HL-60 (cell line): ENCODE measurements around the gene DAZAP1.
"Not testable (repeated sequence)": the region's sequence is repeated elsewhere in the genome, so short reads cannot be mapped to it uniquely, and the experiment has no call there.

Experiments used
- DNase-seq, 2 experiments: peaks; one replicate each; pipeline ENCODE4 v3.0.0-alpha.2; 2010 to 2020; ENCODE audit warnings: low read depth in 1 of 2, low spot score in 1 of 2
- H3K27ac ChIP-seq: fragments of 250-450 bp; sonication (Bioruptor Pico); replicated peaks from 2 replicates; pipeline ENCODE4 v1.5.1; 2020; ENCODE audit warnings: mild to moderate bottlenecking, moderate library complexity
- H3K27me3 ChIP-seq: fragments of 250-450 bp; sonication (Bioruptor Pico); 2 replicates; pipeline ENCODE4 v1.5.1; 2021; ENCODE audit warnings: mild to moderate bottlenecking, moderate library complexity; ENCODE audit not compliant: insufficient read depth, poor library complexity, severe bottlenecking
- H3K4me3 ChIP-seq: replicated peaks from 2 replicates; pipeline ENCODE4 v1.5.1; 2011; ENCODE audit warnings: mild to moderate bottlenecking, control low read depth, low read length; ENCODE audit not compliant: insufficient read depth
- GABPA ChIP-seq: IDR thresholded peaks from 2 replicates; pipeline ENCODE4 v1.6.1; 2012; ENCODE audit warnings: low read depth
- POLR2AphosphoS5 ChIP-seq: IDR thresholded peaks from 2 replicates; pipeline ENCODE4 v1.6.1; 2012; ENCODE audit warnings: low read depth
- SPI1 ChIP-seq: IDR thresholded peaks from 2 replicates; pipeline ENCODE4 v1.6.1; 2012; ENCODE audit warnings: low read depth, mild to moderate bottlenecking, borderline replicate concordance
- TF ChIP-seq, protein P1 (sequence below): IDR thresholded peaks from one replicate; pipeline ENCODE4 v1.5.1; 2011; ENCODE audit warnings: low read length, control low read depth, inconsistent platforms; ENCODE audit not compliant: insufficient read depth
- TF ChIP-seq, protein P2 (sequence below): IDR thresholded peaks from 2 replicates; pipeline ENCODE4 v1.6.1; 2012; ENCODE audit warnings: low read depth; ENCODE audit not compliant: insufficient replicate concordance

The DAZAP1 gene

GRCh38 chr19:1417681-1418495 is 10.5 kb downstream of the DAZAP1 start:
- no peaks in the 10 kb centered on the region for H3K27me3 ChIP-seq
- DNase-seq: no peak
- H3K4me3 ChIP-seq: no peak overlapping the region
- H3K27ac ChIP-seq: no peak overlapping the region
- no peak for TF ChIP-seq SPI1
- TF ChIP-seq, protein P1, sequence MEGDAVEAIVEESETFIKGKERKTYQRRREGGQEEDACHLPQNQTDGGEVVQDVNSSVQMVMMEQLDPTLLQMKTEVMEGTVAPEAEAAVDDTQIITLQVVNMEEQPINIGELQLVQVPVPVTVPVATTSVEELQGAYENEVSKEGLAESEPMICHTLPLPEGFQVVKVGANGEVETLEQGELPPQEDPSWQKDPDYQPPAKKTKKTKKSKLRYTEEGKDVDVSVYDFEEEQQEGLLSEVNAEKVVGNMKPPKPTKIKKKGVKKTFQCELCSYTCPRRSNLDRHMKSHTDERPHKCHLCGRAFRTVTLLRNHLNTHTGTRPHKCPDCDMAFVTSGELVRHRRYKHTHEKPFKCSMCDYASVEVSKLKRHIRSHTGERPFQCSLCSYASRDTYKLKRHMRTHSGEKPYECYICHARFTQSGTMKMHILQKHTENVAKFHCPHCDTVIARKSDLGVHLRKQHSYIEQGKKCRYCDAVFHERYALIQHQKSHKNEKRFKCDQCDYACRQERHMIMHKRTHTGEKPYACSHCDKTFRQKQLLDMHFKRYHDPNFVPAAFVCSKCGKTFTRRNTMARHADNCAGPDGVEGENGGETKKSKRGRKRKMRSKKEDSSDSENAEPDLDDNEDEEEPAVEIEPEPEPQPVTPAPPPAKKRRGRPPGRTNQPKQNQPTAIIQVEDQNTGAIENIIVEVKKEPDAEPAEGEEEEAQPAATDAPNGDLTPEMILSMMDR: no peak

DNA sequence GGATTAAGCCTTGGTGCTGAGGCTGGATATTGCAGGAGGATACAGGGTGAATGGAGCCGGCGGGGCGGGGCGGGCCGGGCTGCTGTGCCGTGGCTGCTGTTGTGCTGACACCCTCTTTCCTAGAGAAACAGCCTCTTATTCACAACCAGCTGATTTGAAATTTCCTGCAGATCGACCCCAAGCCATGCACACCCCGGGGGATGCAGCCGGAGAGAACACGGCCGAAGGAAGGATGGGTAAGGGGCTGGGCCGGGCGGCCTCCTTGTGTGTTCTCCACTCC is 11.1 kb downstream of the DAZAP1 start:
- no peak for DNase-seq
- TF ChIP-seq, protein P1: no peak
- TF ChIP-seq GABPA (no peak), SPI1 (no peak), POLR2AphosphoS5 (no peak)
- TF ChIP-seq, protein P2, sequence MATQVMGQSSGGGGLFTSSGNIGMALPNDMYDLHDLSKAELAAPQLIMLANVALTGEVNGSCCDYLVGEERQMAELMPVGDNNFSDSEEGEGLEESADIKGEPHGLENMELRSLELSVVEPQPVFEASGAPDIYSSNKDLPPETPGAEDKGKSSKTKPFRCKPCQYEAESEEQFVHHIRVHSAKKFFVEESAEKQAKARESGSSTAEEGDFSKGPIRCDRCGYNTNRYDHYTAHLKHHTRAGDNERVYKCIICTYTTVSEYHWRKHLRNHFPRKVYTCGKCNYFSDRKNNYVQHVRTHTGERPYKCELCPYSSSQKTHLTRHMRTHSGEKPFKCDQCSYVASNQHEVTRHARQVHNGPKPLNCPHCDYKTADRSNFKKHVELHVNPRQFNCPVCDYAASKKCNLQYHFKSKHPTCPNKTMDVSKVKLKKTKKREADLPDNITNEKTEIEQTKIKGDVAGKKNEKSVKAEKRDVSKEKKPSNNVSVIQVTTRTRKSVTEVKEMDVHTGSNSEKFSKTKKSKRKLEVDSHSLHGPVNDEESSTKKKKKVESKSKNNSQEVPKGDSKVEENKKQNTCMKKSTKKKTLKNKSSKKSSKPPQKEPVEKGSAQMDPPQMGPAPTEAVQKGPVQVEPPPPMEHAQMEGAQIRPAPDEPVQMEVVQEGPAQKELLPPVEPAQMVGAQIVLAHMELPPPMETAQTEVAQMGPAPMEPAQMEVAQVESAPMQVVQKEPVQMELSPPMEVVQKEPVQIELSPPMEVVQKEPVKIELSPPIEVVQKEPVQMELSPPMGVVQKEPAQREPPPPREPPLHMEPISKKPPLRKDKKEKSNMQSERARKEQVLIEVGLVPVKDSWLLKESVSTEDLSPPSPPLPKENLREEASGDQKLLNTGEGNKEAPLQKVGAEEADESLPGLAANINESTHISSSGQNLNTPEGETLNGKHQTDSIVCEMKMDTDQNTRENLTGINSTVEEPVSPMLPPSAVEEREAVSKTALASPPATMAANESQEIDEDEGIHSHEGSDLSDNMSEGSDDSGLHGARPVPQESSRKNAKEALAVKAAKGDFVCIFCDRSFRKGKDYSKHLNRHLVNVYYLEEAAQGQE: no peak
- no peak overlapping the region for H3K27ac ChIP-seq
- H3K27me3 ChIP-seq: no peaks in the 10 kb centered on the region
- H3K4me3 ChIP-seq: no peak overlapping the region

GRCh38 chr19:1418951-1419738 is 11.8 kb downstream of the DAZAP1 start:
- H3K27me3 ChIP-seq: no peaks in the 10 kb centered on the region
- DNase-seq: no peak
- H3K4me3 ChIP-seq: no peak overlapping the region
- TF ChIP-seq, protein P1: no peak
- TF ChIP-seq, protein P2: no peak
- TF ChIP-seq GABPA: no peak
- TF ChIP-seq SPI1: no peak
- TF ChIP-seq POLR2AphosphoS5: no peak
- H3K27ac ChIP-seq: no peak overlapping the region

- H3K4me3 ChIP-seq, H3K27me3 ChIP-seq, DNase-seq: not testable (repeated sequence)
These were observed 12.7 kb downstream of the DAZAP1 start for GRCh38 chr19:1420085-1420484.

More at GRCh38 chr19:1420085-1420484, 12.7 kb downstream of the DAZAP1 start:
- not testable (repeated sequence) for H3K27ac ChIP-seq
